Transverse colon (tissue), 4 donors: Measurements from ENCODE around the gene CARHSP1.

Source experiments
- CTCF ChIP-seq, 5 experiments: fragments of 200-600 bp in 3 of 5; fragments of 450-650 bp in 2 of 5; sonication (generic) in 3 of 5; IDR thresholded peaks; 1 replicate in 2 of 5; 2 replicates in 3 of 5; pipeline ENCODE4 v1.5.1; 2016 to 2017; ENCODE audit warnings: antibody characterized with exemption in 5 of 5, inconsistent platforms in 3 of 5, mild to moderate bottlenecking in 2 of 5, moderate library complexity in 1 of 5
- POLR2A ChIP-seq: fragments of 450-650 bp; IDR thresholded peaks from one replicate; pipeline ENCODE4 v1.6.1; 2016; ENCODE audit warnings: antibody characterized with exemption, mild to moderate bottlenecking, moderate library complexity
- POLR2AphosphoS5 ChIP-seq, 3 donors: sonication (generic); formaldehyde crosslinking; IDR thresholded peaks; one replicate each; pipeline ENCODE4 v1.6.1; 2016; ENCODE audit warnings: antibody characterized with exemption in 3 of 3

DNA sequence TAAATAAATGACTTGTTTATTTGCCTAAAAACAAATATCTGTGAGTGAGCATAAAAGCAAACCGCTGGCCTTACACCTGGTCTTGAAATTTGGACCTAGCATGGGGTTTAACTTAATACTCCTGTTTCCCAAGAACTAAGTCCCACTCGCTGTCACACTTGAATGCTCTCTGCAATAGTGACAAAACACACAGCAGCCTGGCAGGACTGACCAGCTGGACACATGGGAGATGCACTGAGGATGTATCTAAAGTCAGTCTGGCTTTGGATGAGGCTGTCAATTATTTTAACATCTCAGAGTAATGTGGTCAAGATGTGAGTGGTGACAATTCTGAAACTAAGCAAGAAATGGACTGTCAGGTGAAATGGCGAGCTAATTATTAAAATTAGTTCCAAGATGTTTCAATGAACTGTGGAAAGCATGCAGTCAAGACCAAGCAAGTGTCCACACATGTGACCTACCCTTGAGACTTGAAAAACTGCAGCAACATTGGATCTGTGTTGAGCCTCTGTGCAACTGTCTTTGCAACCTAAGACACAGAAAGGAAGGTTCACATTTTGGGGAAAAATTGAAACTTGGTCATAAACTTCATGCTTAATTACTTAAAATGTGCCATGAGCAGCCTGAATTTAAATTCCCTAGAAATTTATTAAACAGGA is 30.0 kb upstream of the CARHSP1 start:
- no peak for TF ChIP-seq CTCF (IDR thresholded peaks at IDR 0.05)
- TF ChIP-seq POLR2AphosphoS5 (IDR thresholded peaks at IDR 0.05) = no peak
- no peak for TF ChIP-seq POLR2A
